Right lobe of liver (tissue), 4 donors: ENCODE data around the gene AKAP12.

Source experiments
- CTCF ChIP-seq, 4 donors: fragments of 200-600 bp in 3 of 4; fragments of 450-650 bp in 1 of 4; IDR thresholded peaks; one replicate each; pipeline versions ENCODE4 v1.5.1 to v1.8.0; 2016 to 2022; ENCODE audit warnings: antibody characterized with exemption in 4 of 4, mild to moderate bottlenecking in 2 of 4
- POLR2A ChIP-seq: fragments of 450-650 bp; IDR thresholded peaks from one replicate; pipeline ENCODE4 v1.6.1; 2017; ENCODE audit warnings: antibody characterized with exemption, mild to moderate bottlenecking
- donor health status: DM: no; HTN: no; CAD: no.
- donor health status: DM: no; HTN: no; CAD: no.
- donor health status: DM: no; HTN: yes; CAD: no.

GRCh38 chr6:151240791-151241642 lies 1.2 kb downstream of the AKAP12 start:
- TF ChIP-seq POLR2A, result peak; percentile 16
- TF ChIP-seq CTCF (IDR thresholded peaks at IDR 0.05), result no peak
